Astrocyte of the spinal cord (primary cell): ENCODE results near the gene ZNF618.

Experiments
- DNase-seq: peaks from one replicate; pipeline ENCODE4 v3.0.0; 2011; ENCODE audit warnings: low read depth, low spot score
- H3K4me3 ChIP-seq: 2 replicates; pipeline ENCODE4 v1.5.1; 2011; ENCODE audit warnings: low read depth, mild to moderate bottlenecking, low read length, moderate library complexity
- CTCF ChIP-seq: IDR thresholded peaks from 2 replicates; pipeline ENCODE4 v1.5.1; 2012; ENCODE audit warnings: low read depth, mild to moderate bottlenecking, low read length, inconsistent platforms
- in situ Hi-C: cut with HindIII; loops from 2 replicates; pipeline ENCODE4 v1.10.0; 2017; ENCODE audit warnings: low sequenced_read_pairs

ZNF618 gene

GRCh38 chr9:114034196-114034595 lies 158.1 kb downstream of the ZNF618 start:
- no peak overlapping the region for H3K4me3 ChIP-seq
- DNase-seq: no peak
- in situ Hi-C loops: no loop called here
- no peak for TF ChIP-seq CTCF

GRCh38 chr9:114034661-114035062 lies 158.6 kb downstream of the ZNF618 start:
- in situ Hi-C loops: no loop called here
- TF ChIP-seq CTCF: no peak
- DNase-seq: no peak
- H3K4me3 ChIP-seq: no peak overlapping the region

- in situ Hi-C loops: no loop called here
- TF ChIP-seq CTCF: no peak
- no peak overlapping the region for H3K4me3 ChIP-seq
- DNase-seq: no peak
Measured at GRCh38 chr9:114035221-114035844, 159.2 kb downstream of the ZNF618 start.

GRCh38 chr9:114035845-114036801 lies 160.0 kb downstream of the ZNF618 start:
- in situ Hi-C loops: no loop called here
- no peak for DNase-seq
- no peak for TF ChIP-seq CTCF
- no peak overlapping the region for H3K4me3 ChIP-seq

GRCh38 chr9:114037249-114037648 lies 161.1 kb downstream of the ZNF618 start:
- in situ Hi-C loops: no loop called here
- TF ChIP-seq CTCF: no peak
- no peak for DNase-seq
- H3K4me3 ChIP-seq: no peak overlapping the region

GRCh38 chr9:114037961-114038723 lies 162.0 kb downstream of the ZNF618 start:
- no peak for TF ChIP-seq CTCF
- in situ Hi-C loops: no loop called here
- H3K4me3 ChIP-seq: no peak overlapping the region
- no peak for DNase-seq
